Activated T-cell treated with anti-CD3 and anti-CD28 coated beads, Interleukin-2, amount 50 U/mL, for 48 hours (primary cell): Measurements from ENCODE around the gene TRAPPC3.
"Not testable (repeated sequence)": the region's sequence is repeated elsewhere in the genome, so short reads cannot be mapped to it uniquely, and the experiment has no call there.

ENCODE experiments used
- DNase-seq, 2 experiments: peaks; one replicate each; pipeline ENCODE4 v3.0.0-alpha.2; 2020

TRAPPC3 gene

GRCh38 chr1:36149237-36149972 is at the start of gene TRAPPC3:
Gene TRAPPC3 (minus strand): TSS chr1:36149486. CDS start chr1:36149378, 108 bp downstream.
- DNase-seq, result peak; percentile 99 to 100

- DNase-seq, result no peak
These were observed 49.4 kb upstream of the TRAPPC3 start for GRCh38 chr1:36198641-36199040.

DNA sequence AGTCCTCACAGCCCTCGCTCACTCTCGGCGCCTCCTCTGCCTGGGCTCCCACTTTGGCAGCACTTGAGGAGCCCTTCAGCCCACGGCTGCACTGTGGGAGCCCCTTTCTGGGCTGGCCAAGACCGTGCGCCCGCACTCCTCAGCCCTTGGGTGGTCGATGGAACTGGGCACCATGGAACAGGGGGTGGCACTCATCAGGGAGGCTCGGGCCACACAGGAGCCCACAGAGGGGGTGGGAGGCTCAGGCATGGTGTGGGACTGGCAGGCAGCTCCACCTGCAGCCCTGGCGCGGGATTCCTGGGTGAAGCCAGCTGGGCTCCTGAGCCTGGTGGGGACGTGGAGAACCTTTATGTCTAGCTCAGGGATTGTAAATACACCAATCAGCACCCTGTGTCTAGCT is 47.5 kb upstream of the TRAPPC3 start:
- not testable (repeated sequence) for DNase-seq

- peak; percentile 84 for DNase-seq
These were observed 38.7 kb upstream of the TRAPPC3 start for GRCh38 chr1:36187800-36188593.

DNA sequence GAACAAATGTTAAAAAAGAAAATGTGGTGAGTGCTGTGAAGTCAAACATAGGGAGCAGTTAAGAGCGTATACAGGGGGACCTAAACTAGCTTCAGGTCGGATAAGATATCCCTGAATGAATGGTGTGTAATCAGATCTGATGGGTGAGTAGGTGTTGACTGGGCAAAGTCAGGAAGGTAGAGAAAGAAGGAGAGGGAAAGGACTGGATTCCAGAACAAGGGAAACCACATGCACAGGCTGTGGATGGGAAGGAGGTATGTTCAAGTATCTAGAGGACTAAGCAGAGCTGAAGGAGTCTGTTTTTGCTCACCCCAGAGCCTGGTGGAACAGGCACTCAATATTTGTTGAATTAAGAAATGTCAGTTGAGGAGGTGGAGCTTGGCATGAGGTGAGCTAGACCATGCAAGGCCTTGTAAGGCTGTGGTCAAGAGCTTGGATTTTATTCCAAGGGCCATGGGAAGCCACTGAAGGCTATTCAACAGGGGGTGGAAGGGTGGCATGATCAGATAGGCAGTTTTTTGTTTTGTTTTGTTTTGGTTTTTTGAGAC is 34.1 kb upstream of the TRAPPC3 start:
- DNase-seq, result no peak

- no peak for DNase-seq
These were observed 33.4 kb upstream of the TRAPPC3 start for GRCh38 chr1:36182734-36183133.

DNA sequence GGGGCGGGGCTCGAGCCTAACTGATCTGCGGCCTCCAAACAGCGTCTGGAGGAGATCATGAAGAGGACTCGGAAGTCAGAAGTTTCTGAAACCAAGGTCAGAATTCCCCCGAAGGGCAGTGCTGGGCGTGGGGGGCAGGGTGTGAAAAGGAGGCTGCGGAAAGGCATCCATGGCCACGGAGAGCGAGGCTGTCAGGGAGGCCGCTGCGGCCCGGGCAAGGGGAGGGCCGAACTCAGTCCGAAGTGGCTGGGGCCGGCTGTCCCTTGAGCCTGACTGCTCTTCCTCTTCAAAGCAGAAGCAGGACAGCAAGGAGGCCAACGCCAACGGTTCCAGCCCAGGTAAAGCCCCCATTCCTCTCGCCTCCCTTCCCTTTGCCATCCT is 29.9 kb upstream of the TRAPPC3 start:
- DNase-seq, result no peak

DNA sequence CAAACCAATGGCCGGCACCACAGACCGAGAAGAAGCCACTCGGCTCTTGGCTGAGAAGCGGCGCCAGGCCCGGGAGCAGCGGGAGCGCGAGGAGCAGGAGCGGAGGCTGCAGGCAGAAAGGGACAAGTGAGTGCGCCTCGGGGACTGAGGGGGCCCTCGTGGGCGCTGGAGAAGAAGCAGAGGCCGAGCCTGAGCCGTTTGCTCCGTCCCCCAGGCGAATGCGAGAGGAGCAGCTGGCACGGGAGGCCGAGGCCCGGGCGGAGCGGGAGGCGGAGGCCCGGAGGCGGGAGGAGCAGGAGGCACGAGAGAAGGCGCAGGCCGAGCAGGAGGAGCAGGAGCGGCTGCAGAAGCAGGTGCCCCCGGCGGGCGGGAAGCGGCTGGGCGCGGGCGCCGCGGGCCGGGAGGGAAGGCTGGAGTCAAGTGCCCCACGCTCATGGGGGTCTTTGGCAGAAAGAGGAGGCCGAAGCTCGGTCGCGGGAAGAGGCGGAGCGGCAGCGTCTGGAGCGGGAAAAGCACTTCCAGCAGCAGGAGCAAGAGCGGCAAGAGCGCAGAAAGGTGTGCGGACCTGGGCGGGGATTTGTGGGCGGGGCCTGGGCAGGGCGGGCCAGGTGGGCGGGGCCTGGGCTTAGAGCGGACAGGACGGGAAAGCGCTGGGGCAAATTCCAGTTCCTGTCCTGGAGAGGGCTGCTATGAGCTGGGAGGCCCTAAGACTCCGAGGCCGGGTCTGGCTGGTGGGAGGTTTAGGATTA is 29.4 kb upstream of the TRAPPC3 start:
- no peak for DNase-seq

DNA sequence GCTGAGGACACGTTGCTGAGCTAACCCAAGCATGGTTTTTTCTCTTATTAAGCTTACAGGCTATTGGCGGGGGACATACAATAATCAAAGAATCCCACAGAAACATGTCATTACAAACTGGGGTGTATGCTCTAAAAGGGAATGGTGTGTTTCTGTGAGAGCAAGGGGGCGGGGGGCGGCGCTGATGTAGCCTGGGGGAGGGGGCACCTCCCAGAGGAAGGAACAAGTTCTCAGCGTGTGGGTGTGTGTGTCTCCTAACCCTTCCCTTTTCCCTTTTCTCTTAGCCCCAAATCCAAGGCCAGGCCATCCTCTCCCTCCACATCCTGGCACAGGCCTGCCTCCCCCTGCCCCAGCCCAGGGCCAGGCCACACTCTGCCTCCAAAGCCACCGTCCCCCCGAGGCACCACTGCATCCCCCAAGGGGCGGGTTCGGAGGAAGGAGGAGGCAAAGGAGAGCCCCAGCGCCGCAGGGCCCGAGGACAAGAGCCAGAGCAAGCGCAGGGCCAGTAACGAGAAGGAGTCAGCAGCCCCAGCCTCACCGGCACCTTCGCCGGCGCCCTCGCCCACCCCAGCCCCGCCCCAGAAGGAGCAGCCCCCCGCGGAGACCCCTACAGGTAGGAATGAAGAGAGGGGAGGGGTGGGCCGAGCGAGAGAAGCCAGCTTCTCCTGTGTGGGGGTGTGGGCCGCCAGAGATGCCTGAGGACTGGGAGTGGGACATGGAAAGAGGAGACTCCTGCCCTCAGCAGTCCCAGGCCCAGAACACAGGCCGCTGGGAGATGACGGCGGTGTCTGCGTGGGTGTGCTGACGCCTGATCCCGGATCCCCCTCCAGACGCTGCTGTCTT is 28.5 kb upstream of the TRAPPC3 start:
- DNase-seq, result no peak

GRCh38 chr1:36176106-36176949 is 27.0 kb upstream of the TRAPPC3 start:
- DNase-seq, result no peak

- DNase-seq, result no peak
These were observed 26.1 kb upstream of the TRAPPC3 start for GRCh38 chr1:36175137-36176095.

GRCh38 chr1:36174713-36175112 is 25.4 kb upstream of the TRAPPC3 start:
- no peak for DNase-seq

DNA sequence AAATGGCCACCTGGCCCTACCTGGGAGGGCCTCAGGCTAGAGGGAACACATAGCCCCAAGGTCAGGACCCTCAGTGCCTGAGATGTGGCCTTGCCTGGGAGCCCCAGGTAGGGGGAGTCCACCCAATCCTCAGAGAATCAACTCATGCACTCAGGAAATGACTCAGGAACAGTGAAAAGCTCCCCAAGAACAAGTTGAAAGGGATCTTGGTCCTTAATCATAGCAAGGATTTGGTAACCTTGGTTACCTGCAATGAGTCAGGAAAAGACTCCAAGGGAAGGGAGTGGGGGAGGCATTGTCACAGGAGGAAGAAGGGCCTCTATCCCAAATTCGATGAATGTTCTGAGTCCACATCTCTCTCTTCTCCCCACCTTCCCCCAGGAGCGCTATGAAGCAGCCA is 23.7 kb upstream of the TRAPPC3 start:
- DNase-seq, result no peak

GRCh38 chr1:36172017-36172747 is 22.9 kb upstream of the TRAPPC3 start:
- no peak for DNase-seq

- DNase-seq, result no peak
These were observed 21.5 kb upstream of the TRAPPC3 start for GRCh38 chr1:36170643-36171412.

- DNase-seq, result no peak
These were observed 19.2 kb upstream of the TRAPPC3 start for GRCh38 chr1:36168514-36168913.

GRCh38 chr1:36166938-36167905 is 17.9 kb upstream of the TRAPPC3 start:
- no peak for DNase-seq
